H1 (cell line): Measurements from ENCODE around the gene DDI1. TPM values are rescaled to one million over a fixed set of nuclear protein-coding genes. Genes with fewer than 3 reads are reported as not detected.

Experiments used
- CTCF ChIA-PET: fragments of 300-600 bp; sonication (Branson Sonifier 250); formaldehyde crosslinking; loops from one replicate; lab custom pipeline; 2021; ENCODE audit not compliant: partially characterized antibody; lab: Charles Lee
- POLR2A ChIA-PET: fragments of 300-600 bp; sonication (Branson Sonifier 250); formaldehyde crosslinking; loops from one replicate; lab custom pipeline; 2021; ENCODE audit warnings: inconsistent platforms; ENCODE audit not compliant: partially characterized antibody; lab: Charles Lee
- DNase-seq, 2 experiments: peaks; one replicate each; pipeline versions ENCODE4 v3.0.0 to v3.0.0-alpha.2; 2010 to 2022; ENCODE audit warnings: low spot score in 2 of 2, low read depth in 1 of 2, mixed read lengths in 1 of 2
- FAIRE-seq: peaks from 2 replicates; lab custom pipeline; 2011; peaks lifted over from hg19 to GRCh38; lab: Jason Lieb, UNC
- H2AFZ ChIP-seq: 2 replicates; pipeline ENCODE4 v1.8.1; 2012; ENCODE audit warnings: low read length, inconsistent platforms
- H2AK5ac ChIP-seq: 2 replicates; pipeline ENCODE4 v1.6.1; 2013; ENCODE audit warnings: low read depth, low read length
- H2BK120ac ChIP-seq: replicated peaks from 2 replicates; pipeline ENCODE3; 2013; ENCODE audit warnings: low read depth, low read length, inconsistent platforms
- H2BK12ac ChIP-seq: 2 replicates; pipeline ENCODE4 v1.6.1; 2013; ENCODE audit warnings: low read depth, low read length
- H2BK15ac ChIP-seq: 2 replicates; pipeline ENCODE4 v1.6.1; 2013; ENCODE audit warnings: low read length
- H2BK20ac ChIP-seq: 2 replicates; pipeline ENCODE4 v1.6.1; 2013; ENCODE audit warnings: low read length
- H2BK5ac ChIP-seq: 2 replicates; pipeline ENCODE4 v1.6.1; 2013; ENCODE audit warnings: low read depth, low read length
- H3K14ac ChIP-seq: 2 replicates; pipeline ENCODE4 v1.6.1; 2013; ENCODE audit warnings: inconsistent platforms; ENCODE audit not compliant: insufficient read length
- H3K18ac ChIP-seq: 2 replicates; pipeline ENCODE4 v1.6.1; 2013; ENCODE audit warnings: low read length; ENCODE audit errors: extremely low read depth
- H3K23ac ChIP-seq: 2 replicates; pipeline ENCODE4 v1.6.1; 2013; ENCODE audit warnings: inconsistent platforms; ENCODE audit not compliant: insufficient read length
- H3K23me2 ChIP-seq: 2 replicates; pipeline ENCODE4 v1.6.1; 2013; ENCODE audit warnings: low read depth, low read length
- H3K27ac ChIP-seq: 2 replicates; pipeline ENCODE4 v1.6.1; 2011; ENCODE audit warnings: low read depth, low read length, inconsistent platforms
- H3K27me3 ChIP-seq, 4 experiments: replicated peaks in 1 of 4; 1 replicate in 1 of 4; 2 replicates in 3 of 4; pipeline versions ENCODE4 v1.6.1 to v1.8.1; 2011 to 2013; ENCODE audit warnings: low read length in 3 of 4, mild to moderate bottlenecking in 3 of 4, inconsistent platforms in 2 of 4, mixed read lengths in 2 of 4, moderate library complexity in 1 of 4; ENCODE audit not compliant: control insufficient read depth in 3 of 4, insufficient read depth in 3 of 4; ENCODE audit errors: extremely low read depth in 1 of 4
- H3K36me3 ChIP-seq, 4 experiments: 2 replicates each; pipeline versions ENCODE4 v1.6.1 to v1.8.1; 2011 to 2013; ENCODE audit warnings: mild to moderate bottlenecking in 4 of 4, low read length in 3 of 4, moderate library complexity in 2 of 4, control low read depth in 1 of 4, inconsistent platforms in 1 of 4; ENCODE audit not compliant: insufficient read depth in 4 of 4, control insufficient read depth in 2 of 4
- H3K4ac ChIP-seq: replicated peaks from 2 replicates; pipeline ENCODE3; 2013; ENCODE audit warnings: low read length, low read depth, mixed read lengths, inconsistent platforms; ENCODE audit not compliant: insufficient read length
- H3K4me1 ChIP-seq, 4 experiments: replicated peaks in 1 of 4; 1 replicate in 1 of 4; 2 replicates in 3 of 4; pipeline versions ENCODE4 v1.6.1 to v1.8.1; 2011 to 2013; ENCODE audit warnings: low read length in 3 of 4, inconsistent platforms in 2 of 4, mixed read lengths in 1 of 4; ENCODE audit not compliant: insufficient read depth in 4 of 4, control insufficient read depth in 3 of 4
- H3K4me2 ChIP-seq, 2 experiments: 2 replicates each; pipeline versions ENCODE4 v1.6.1 to v1.8.1; 2011 to 2013; ENCODE audit warnings: low read depth in 2 of 2, low read length in 2 of 2, control low read depth in 1 of 2, inconsistent platforms in 1 of 2, mild to moderate bottlenecking in 1 of 2; ENCODE audit not compliant: insufficient read depth in 1 of 2
- H3K4me3 ChIP-seq, 4 experiments: fragments of 200-600, 300-600 bp in 1 of 4; sonication (generic), shearing (Covaris generic), sonication (Bioruptor Twin) in 1 of 4; 2 replicates each; pipeline versions ENCODE4 v1.5.1 to v1.8.1; 2011 to 2016; ENCODE audit warnings: low read length in 4 of 4, low read depth in 3 of 4, control low read depth in 2 of 4, inconsistent platforms in 2 of 4, mild to moderate bottlenecking in 2 of 4, mixed read lengths in 1 of 4, moderate library complexity in 1 of 4; ENCODE audit not compliant: insufficient read depth in 2 of 4; ENCODE audit errors: extremely low read depth in 1 of 4
- H3K56ac ChIP-seq: replicated peaks from 2 replicates; pipeline ENCODE3; 2013; ENCODE audit warnings: low read depth, mild to moderate bottlenecking, mixed read lengths, low read length, inconsistent platforms; ENCODE audit not compliant: insufficient read length
- H3K79me1 ChIP-seq: 2 replicates; pipeline ENCODE4 v1.6.1; 2013; ENCODE audit warnings: low read depth, low read length, control low read depth
- H3K79me2 ChIP-seq, 2 experiments: 2 replicates each; pipeline versions ENCODE4 v1.6.1 to v1.8.1; 2012 to 2013; ENCODE audit warnings: low read length in 2 of 2, mild to moderate bottlenecking in 2 of 2, inconsistent platforms in 1 of 2; ENCODE audit not compliant: insufficient read depth in 2 of 2, control insufficient read depth in 1 of 2
- H3K9ac ChIP-seq, 4 experiments: replicated peaks in 1 of 4; 1 replicate in 1 of 4; 2 replicates in 3 of 4; pipeline versions ENCODE4 v1.6.1 to v1.8.1; 2011 to 2013; ENCODE audit warnings: low read depth in 3 of 4, low read length in 3 of 4, control low read depth in 2 of 4, mild to moderate bottlenecking in 2 of 4, moderate library complexity in 2 of 4, inconsistent platforms in 1 of 4; ENCODE audit errors: extremely low read depth in 1 of 4
- H3K9me3 ChIP-seq, 2 experiments: 2 replicates each; pipeline versions ENCODE4 v1.6.1 to v1.8.1; 2012 to 2013; ENCODE audit warnings: mild to moderate bottlenecking in 2 of 2, moderate library complexity in 2 of 2, control low read depth in 1 of 2, inconsistent platforms in 1 of 2, low read depth in 1 of 2, low read length in 1 of 2, mixed read lengths in 1 of 2; ENCODE audit not compliant: insufficient read depth in 2 of 2
- H4K20me1 ChIP-seq, 2 experiments: replicated peaks in 1 of 2; 2 replicates each; pipeline versions ENCODE3 to v1.8.1; 2011 to 2013; ENCODE audit warnings: inconsistent platforms in 2 of 2, low read length in 2 of 2, mild to moderate bottlenecking in 1 of 2; ENCODE audit not compliant: insufficient read depth in 2 of 2, control insufficient read depth in 1 of 2
- H4K5ac ChIP-seq: 2 replicates; pipeline ENCODE4 v1.6.1; 2013; ENCODE audit warnings: low read length, low read depth, mixed read lengths, inconsistent platforms; ENCODE audit not compliant: insufficient read length
- H4K8ac ChIP-seq: 2 replicates; pipeline ENCODE4 v1.8.0; 2013; ENCODE audit warnings: mild to moderate bottlenecking, moderate library complexity, low read length, inconsistent platforms; ENCODE audit not compliant: insufficient read depth; ENCODE audit errors: extremely low read depth
- H4K91ac ChIP-seq: replicated peaks from 2 replicates; pipeline ENCODE3; 2013; ENCODE audit warnings: low read length, mixed read lengths, inconsistent platforms; ENCODE audit not compliant: insufficient read length
- ASH2L ChIP-seq: fragments of 200-600, 300-600 bp; sonication (generic); IDR thresholded peaks from one replicate; pipeline ENCODE4 v1.7.1; 2017; ENCODE audit warnings: low read length
- BACH1 ChIP-seq: IDR thresholded peaks from 2 replicates; pipeline ENCODE4 v1.6.1; 2012; ENCODE audit warnings: low read length, improper control_type of control experiment
- CBX5 ChIP-seq: fragments of 300-800, 300-1000 bp; sonication (generic); IDR thresholded peaks from 2 replicates; pipeline ENCODE4 v1.7.1; 2016; ENCODE audit warnings: antibody characterized with exemption, low read length, low read depth
- GABPA ChIP-seq: IDR thresholded peaks from 2 replicates; pipeline ENCODE4 v1.6.1; 2011; ENCODE audit warnings: mild to moderate bottlenecking, low read length, moderate library complexity, borderline replicate concordance; ENCODE audit not compliant: insufficient read depth
- JUND ChIP-seq: IDR thresholded peaks from 2 replicates; pipeline ENCODE4 v1.6.1; 2011; ENCODE audit warnings: mild to moderate bottlenecking, improper control_type of control experiment, low read length
- MAFK ChIP-seq: IDR thresholded peaks from 2 replicates; pipeline ENCODE4 v1.6.1; 2012; ENCODE audit warnings: low read depth, mild to moderate bottlenecking, improper control_type of control experiment, low read length
- RAD21 ChIP-seq, 2 experiments: IDR thresholded peaks in 1 of 2; conservative IDR thresholded peaks in 1 of 2; 2 replicates each; pipeline ENCODE4 v1.6.1; 2011; ENCODE audit warnings: low read depth in 2 of 2, low read length in 2 of 2, improper control_type of control experiment in 1 of 2, inconsistent platforms in 1 of 2, mild to moderate bottlenecking in 1 of 2, moderate library complexity in 1 of 2
- SP2 ChIP-seq: IDR thresholded peaks from 2 replicates; pipeline ENCODE4 v1.6.1; 2012; ENCODE audit warnings: mild to moderate bottlenecking, low read length, inconsistent platforms
- WGBS, 2 experiments: shearing (Covaris generic) in 1 of 2; methylation state at CpG; one replicate each; pipeline versions ENCODE4 v1.1.6 to v1.1.7; 2013 to 2015; ENCODE audit warnings: low lambda C conversion rate in 2 of 2, mixed read lengths in 2 of 2, inconsistent platforms in 1 of 2, low coverage in 1 of 2, missing lambda C conversion rate in 1 of 2; ENCODE audit not compliant: insufficient replicate concordance in 2 of 2, insufficient coverage in 1 of 2, insufficient read length in 1 of 2; ENCODE audit errors: extremely low coverage in 1 of 2, missing lambda C conversion rate in 1 of 2; 5-methylcytosine and 5-hydroxymethylcytosine counted together
- polyA plus RNA-seq, 7 experiments: library from polyadenylated mRNA; depleted of rRNA in 3 of 7; stranded (reverse) in 5 of 7; unstranded in 2 of 7; fragments of >200 nt in 5 of 7; fragments of 200-250 nt in 2 of 7; gene quantifications; 1 replicate in 5 of 7; 2 replicates in 1 of 7; 4 replicates in 1 of 7; pipeline versions ENCODE4 v1.2.1 to v1.2.3, GENCODE V29; 2011 to 2013; ENCODE audit warnings: missing spikeins in 2 of 7, mixed read lengths in 2 of 7
- total RNA-seq: library from RNA; stranded (reverse); fragmentation: NEBNext Ultra II Directional; extraction: Animal tissue kit (Norgen Biotek cat#: 25700); gene quantifications from 2 replicates; pipeline ENCODE4 v1.2.1, GENCODE V29; 2021
- TF ChIP-seq, protein P1 (sequence below): IDR thresholded peaks from 2 replicates; pipeline ENCODE4 v1.6.1; 2012; ENCODE audit warnings: low read length, inconsistent platforms

Gene DDI1
- total and polyA plus RNA-seq, 2 of the 8 experiments (the other 6 are each of a cell fraction or from before 2014, with no cell fraction given) = not detected

DNA sequence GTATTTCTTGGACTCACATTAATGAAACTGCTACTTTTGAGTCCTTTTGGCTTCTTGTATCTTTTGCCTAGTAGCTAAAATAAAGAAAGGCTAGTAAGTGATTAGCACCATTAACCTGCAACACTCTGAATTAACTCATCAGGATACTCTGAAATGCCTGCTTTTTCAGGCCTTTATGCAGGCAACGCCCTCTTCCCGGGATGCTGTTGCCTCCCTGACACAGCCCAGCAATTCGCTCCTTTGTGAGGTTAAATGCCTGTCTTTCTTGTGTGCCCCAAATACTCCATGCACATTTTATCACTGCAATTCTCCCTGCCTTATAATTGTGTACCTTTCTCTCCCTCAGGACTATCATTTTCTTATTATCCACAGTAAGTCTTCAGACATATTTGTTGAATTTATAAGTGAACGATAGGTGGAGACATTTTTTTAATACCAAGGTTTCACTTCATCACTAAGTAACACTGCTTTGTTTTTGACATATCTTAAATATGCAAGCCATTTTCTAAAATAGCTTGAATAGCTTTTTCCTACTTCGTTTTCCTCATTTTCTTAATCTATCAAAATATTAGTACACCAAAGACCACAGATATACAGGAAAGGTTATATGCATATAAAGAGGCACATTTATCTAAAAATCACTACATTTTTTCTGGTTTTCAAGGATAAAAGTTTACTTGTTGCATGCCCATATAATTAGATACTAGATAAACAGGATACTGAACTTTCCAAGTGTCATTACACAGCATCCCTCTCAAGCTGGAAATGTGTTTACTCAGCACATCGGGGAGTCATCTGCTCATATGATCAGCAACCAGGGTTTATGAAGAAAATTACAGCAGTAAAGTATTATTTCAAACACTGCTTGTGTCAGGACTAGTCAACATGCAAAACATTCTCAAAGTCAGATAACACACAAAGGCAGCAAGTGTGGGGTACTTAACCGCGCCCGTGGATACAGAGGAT lies 48.5 kb upstream of the DDI1 start:
- Histone ChIP-seq H3K23me2 (no peaks in the 10 kb centered on the region), H2AFZ (no peak overlapping the region), H3K9ac (no peak overlapping the region), H3K4ac (no peak overlapping the region), H4K8ac (no peak overlapping the region), H4K20me1 (no peaks in the 10 kb centered on the region), H3K4me1 (peaks cover 0 to 3% (median 2%) of the 10 kb centered on the region in 4 experiments; a peak in 2 of 7 replicates), H3K9me3 (no peaks in the 10 kb centered on the region), H3K4me3 (no peak overlapping the region), H2BK15ac (no peak overlapping the region), H3K27me3 (no peaks in the 10 kb centered on the region), H3K4me2 (no peak overlapping the region), H3K18ac (no peak overlapping the region; the same call in 1 of the 2 replicates), H3K79me2 (no peaks in the 10 kb centered on the region), H4K5ac (no peak overlapping the region), H2BK120ac (no peak overlapping the region), H3K79me1 (no peaks in the 10 kb centered on the region), H2AK5ac (no peak overlapping the region), H2BK12ac (no peak overlapping the region), H3K27ac (no peak overlapping the region), H3K56ac (no peak overlapping the region), H3K14ac (no peak overlapping the region), H4K91ac (no peak overlapping the region), H2BK20ac (no peak overlapping the region), H3K36me3 (no peaks in the 10 kb centered on the region), H2BK5ac (no peak overlapping the region), H3K23ac (no peak overlapping the region)
- WGBS, 2 experiments = 82% methylated on average over 9 of the region's 9 CpGs; no CpG with 5 or more reads in 1 of the 2 experiments
- TF ChIP-seq MAFK (no peak), JUND (no peak), GABPA (no peak), ASH2L (no peak), CBX5 (no peak), BACH1 (no peak), RAD21 (IDR thresholded peaks at IDR 0.05 in 1 of 2, conservative IDR thresholded peaks at IDR 0.05 in 1 of 2; ENCODE audit: low read depth in 2 of 2, low read length in 2 of 2) (no peak), SP2 (no peak)
- TF ChIP-seq, protein P1, sequence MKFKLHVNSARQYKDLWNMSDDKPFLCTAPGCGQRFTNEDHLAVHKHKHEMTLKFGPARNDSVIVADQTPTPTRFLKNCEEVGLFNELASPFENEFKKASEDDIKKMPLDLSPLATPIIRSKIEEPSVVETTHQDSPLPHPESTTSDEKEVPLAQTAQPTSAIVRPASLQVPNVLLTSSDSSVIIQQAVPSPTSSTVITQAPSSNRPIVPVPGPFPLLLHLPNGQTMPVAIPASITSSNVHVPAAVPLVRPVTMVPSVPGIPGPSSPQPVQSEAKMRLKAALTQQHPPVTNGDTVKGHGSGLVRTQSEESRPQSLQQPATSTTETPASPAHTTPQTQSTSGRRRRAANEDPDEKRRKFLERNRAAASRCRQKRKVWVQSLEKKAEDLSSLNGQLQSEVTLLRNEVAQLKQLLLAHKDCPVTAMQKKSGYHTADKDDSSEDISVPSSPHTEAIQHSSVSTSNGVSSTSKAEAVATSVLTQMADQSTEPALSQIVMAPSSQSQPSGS = no peak
- ChIA-PET POLR2A (no interaction called here), CTCF (interaction anchor here (0.6 to 1.3 kb wide), 2 partner anchors 11 to 960 kb away, joined by 3 read pairs; no protein-coding TSS in a partner anchor)
- DNase-seq = peak in 1 of 2 experiments; percentile 9
- peak; percentile 19 for FAIRE-seq
